Fibroblast of skin of left quadriceps (primary cell): ENCODE measurements around the gene LMTK3.
"Not testable (repeated sequence)": the region's sequence is repeated elsewhere in the genome, so short reads cannot be mapped to it uniquely, and the experiment has no call there.

Experiments
- DNase-seq, 2 experiments: peaks; one replicate each; pipeline ENCODE4 v3.0.0-alpha.2; 2013; ENCODE audit warnings: low read depth in 2 of 2

Gene LMTK3

GRCh38 chr19:48487948-48488347 lies 23.7 kb downstream of the LMTK3 start:
- DNase-seq, result no peak

- no peak for DNase-seq
Observed at GRCh38 chr19:48487544-48487943, 24.1 kb downstream of the LMTK3 start.

DNA sequence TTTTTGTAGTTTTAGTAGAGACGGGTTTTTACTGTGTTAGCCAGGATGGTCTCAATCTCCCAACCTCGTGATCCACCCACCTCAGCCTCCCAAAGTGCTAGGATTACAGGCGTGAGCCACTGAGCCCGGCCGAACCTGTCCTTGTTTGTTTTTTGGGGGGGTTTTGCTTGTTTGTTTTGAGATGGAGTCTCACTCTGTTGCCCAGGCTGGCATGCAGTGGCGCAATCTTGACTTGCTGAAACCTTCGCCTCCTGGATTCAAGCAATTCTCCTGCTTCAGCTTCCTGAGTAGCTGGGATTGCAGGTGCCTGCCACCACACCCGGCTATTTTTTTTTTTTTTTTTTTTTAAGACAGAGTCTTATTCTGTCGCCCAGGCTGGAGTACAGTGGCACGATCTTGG lies 24.9 kb downstream of the LMTK3 start:
- DNase-seq, result not testable (repeated sequence)

- no peak for DNase-seq
Observed at GRCh38 chr19:48484931-48485612, 26.6 kb downstream of the LMTK3 start.

DNA sequence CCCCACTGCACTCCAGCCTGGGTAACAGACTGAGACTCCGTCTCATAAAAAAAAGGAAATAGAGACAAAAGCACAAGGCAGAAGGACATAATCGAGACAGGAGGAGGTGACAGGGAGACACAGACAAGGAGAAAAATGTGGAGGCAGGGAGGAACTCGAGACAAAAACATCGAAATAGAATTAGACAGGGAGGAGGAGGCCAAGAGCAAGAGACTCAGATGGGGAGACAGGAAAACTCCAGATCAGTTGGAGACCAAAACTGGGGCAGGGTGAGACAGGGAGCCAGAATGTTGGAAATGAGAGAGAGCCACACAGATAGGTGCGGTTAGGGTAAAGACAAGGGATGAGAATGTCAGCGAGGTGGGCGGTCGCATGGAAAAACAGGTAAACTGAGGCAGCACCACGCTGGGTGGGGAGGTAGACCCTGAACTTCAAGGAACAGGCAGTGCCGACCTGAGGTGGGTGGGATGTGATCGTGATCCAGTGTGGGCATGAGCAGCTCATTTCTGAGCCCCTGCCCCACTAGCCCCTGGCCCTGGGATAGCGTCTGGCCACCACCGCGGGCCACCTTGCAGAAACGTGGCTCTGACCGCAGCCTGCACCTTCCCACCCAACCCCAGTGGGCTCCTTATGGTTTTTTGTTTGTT lies 27.3 kb downstream of the LMTK3 start:
- DNase-seq, result no peak

DNA sequence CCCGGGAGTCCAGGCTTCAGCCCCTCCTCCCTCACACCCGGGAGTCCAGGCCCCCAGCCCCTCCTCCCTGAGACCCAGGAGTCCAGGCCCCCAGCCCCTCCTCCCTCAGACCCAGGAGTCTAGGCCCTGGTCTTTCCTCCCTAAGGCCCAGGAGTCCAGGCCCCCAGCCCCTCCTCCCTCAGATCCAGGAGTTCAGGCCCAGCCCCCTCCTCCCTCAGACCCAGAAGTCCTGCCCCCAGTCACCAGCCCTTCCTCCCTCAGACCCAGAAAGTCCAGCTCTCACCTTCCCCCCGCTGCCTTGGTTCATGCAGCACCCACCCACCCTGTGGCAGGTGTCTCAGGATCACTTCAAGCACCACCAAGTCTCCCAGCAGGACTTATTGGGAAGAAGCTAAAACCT lies 28.3 kb downstream of the LMTK3 start:
- DNase-seq, result no peak

DNA sequence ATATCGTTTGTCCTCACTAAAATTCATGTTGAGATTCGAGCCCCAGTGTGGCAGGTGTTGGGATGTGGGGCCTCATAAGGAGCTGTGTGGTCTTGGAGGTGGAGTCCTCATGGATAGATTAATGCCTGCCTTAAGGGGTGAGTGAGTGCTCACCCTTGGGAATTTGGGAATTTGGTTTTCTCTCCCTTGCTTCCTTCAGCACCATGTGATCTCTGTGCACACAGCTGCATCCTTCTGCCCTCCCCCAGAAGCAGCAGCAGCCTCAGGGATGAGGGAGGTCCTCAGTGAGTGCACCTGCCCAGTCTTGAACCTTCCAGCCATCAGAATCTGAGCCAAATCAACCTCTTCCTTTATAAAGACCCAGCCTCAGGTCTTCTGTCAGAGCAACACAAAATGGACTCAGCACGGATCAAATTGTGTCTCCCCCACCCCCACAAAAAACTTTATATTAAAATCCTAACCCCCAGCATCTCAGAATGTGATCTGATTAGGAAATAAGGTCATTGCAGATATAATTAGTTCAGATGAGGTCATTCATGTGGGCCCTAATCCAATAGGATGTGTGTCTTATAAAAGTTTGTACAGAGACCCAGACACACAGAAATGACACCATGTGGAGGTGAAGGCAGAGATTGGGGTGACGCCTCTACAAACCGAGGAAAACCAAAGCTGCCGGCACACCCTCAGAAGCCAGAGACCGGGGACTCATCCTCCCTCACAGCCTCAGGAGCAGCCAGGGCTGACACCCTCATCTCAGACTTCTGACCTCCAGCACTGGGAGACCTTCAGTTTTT lies 29.6 kb downstream of the LMTK3 start:
- no peak for DNase-seq

GRCh38 chr19:48480558-48481500 lies 30.8 kb downstream of the LMTK3 start:
- DNase-seq, result no peak

- no peak for DNase-seq
Observed at GRCh38 chr19:48480183-48480557, 31.5 kb downstream of the LMTK3 start.

DNA sequence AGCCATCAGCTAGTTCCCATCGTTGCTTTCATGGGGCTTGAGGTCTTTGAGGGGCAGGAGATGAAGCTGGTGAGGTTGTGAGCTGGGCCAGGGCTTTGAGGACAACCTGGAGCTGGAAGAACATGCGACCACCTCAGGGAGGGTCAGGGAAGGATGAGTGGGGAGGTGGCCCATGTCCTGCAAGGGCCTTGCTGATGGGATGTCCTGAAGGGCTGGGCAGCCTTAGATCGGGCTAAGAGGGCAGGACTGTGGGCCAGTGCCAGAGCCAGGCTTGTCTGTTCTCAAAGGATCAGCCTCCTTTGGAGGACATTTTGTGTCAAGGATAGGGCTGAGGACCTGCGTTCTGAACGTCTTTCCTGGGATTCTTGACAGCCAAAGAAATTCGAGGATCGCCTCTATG lies 31.9 kb downstream of the LMTK3 start:
- DNase-seq, result no peak

DNA sequence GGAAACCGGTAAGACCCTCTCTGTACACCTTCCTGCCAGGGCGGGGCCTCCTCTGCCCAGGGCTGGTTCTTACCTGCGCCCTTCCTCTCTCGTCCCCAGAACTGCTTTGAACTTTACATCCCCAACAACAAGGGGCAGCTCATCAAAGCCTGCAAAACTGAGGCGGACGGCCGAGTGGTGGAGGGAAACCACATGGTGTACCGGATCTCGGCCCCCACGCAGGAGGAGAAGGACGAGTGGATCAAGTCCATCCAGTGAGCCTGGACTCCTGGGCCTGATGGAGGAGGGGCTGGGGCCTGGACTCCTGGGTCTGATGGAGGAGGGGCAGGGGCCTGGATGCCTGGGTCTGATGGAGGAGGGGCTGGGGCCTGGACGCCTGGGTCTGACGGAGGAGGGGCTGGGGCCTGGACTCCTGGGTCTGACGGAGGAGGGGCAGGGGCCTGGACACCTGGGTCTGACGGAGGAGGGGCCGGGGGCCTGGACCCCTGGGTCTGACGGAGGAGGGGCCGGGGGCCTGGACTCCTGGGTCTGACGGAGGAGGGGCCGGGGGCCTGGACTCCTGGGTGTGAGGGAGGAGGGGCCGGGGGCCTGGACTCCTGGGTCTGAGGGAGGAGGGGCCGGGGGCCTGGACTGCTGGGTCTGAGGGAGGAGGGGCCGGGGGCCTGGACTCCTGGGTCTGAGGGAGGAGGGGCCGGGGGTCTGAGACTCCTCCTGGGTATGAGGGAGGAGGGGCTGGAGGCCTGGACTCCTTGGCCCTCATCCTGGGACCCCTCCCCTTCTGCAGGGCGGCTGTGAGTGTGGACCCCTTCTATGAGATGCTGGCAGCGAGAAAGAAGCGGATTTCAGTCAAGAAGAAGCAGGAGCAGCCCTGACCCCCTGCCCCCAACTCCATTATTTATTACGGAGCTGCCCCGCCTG lies 33.0 kb downstream of the LMTK3 start:
- no peak for DNase-seq

- DNase-seq, result no peak
Observed at GRCh38 chr19:48477698-48478338, 33.8 kb downstream of the LMTK3 start.

DNA sequence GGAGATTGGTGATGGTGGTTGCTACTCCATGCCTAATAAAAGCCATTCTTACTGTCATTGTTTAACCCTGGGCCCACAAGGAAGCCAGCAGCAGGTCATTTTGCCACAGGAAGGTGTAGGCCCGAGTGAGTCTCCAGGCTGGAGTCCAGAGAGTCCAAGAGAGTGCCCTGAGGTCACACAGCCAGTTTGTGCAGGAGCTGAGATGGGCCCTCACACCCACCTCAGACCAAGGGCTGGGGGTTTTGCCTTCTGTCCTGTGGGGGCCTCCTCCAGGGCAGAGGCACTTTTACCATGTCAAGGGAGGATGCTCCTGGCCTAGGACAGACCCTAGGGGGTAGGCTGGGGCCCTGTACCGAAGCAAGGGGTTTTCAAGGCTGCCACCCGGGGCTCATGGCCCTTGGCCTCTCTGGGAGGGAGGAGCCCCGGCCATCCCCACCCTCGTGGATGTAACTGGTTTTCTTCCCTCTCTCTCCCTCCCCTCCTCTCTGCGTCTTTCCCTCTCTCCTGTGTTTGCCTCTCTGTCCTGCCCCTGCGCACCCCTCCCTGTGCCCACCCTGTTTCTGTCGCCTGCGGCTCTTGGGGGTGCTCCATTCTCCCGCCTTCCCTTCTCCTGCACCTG lies 34.5 kb downstream of the LMTK3 start:
- DNase-seq, result no peak

GRCh38 chr19:48476176-48476575 lies 35.5 kb downstream of the LMTK3 start:
- no peak for DNase-seq

GRCh38 chr19:48475369-48476068 lies 36.1 kb downstream of the LMTK3 start:
- no peak for DNase-seq

DNA sequence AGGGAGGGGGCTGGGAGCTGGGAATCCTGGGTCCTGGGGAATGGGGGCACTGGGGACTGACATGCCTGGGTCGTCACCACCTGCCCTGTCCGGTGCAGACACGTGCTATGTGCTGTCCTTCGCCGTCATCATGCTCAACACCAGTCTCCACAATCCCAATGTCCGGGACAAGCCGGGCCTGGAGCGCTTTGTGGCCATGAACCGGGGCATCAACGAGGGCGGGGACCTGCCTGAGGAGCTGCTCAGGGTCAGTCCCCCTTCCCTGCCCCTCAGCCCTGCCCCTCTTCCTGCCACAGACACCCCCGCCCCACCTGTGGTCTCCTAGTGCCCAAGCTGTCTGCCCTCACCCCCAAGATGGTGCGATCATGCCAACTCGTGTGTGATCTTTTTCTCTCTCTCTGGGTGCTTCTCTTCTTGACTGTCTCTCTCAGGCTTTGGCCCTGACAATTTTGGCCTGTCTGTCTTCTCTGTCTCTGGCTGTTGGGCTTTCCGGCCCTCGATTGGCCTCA lies 37.5 kb downstream of the LMTK3 start:
- DNase-seq, result no peak

GRCh38 chr19:48473161-48473966 lies 38.3 kb downstream of the LMTK3 start:
- no peak for DNase-seq

- no peak for DNase-seq
Observed at GRCh38 chr19:48471836-48472235, 39.8 kb downstream of the LMTK3 start.
